GM18870 (cell line): ENCODE results near the gene LIN52.

ENCODE experiments used
- ATAC-seq: cut with Tn5 transposase; IDR thresholded peaks from one replicate; pipeline ENCODE4 v1.9.1; 2021; ENCODE audit warnings: moderate library complexity; ENCODE audit not compliant: unreplicated experiment

Gene LIN52

GRCh38 chr14:74223016-74223415 lies 138.3 kb downstream of the LIN52 start:
- no peak for ATAC-seq

- no peak for ATAC-seq
These were observed 147.0 kb downstream of the LIN52 start for GRCh38 chr14:74231784-74232183.

DNA sequence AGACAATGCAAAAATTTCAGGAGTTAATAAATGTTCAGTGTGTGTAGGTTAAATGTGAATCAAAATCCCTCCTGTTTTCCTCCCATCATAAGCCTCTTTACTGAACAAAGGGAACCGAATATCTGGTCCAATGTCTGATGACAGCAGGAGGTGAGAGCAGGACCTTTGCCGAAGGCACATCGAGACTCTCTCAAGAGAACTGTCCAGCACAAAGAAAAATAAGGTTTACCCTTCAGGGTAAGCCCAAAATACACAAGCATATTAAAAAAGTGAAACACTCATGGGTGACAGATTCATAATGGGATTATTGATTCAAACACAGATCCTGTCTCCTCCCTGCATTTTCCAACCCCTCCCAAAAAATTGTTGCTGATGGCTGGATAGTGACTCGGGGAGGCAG lies 150.3 kb downstream of the LIN52 start:
- no peak for ATAC-seq

DNA sequence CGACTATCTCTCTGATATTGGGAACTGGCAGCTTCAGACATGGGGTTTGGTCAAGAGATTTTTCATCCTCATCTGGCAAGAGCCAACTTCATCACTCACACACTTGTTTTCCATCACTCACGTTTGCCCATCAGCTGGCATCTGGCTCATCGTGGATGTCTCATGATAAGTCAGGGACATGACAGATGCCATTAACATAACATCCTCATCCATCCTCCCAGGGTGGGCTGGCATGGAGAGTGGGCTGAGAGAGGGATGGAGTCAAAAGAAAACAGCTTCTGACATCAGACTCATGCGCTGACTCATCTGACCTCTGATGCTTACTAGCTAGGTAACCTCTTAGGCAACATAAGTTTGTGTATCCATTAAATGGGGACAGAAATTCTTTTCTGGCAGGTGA lies 152.7 kb downstream of the LIN52 start:
- ATAC-seq = no peak

- ATAC-seq = no peak
These were observed 154.5 kb downstream of the LIN52 start, which contains the start of gene VSX2 for GRCh38 chr14:74238974-74239847. VSX2 (plus strand) TSS chr14:74239449; CDS start chr14:74239562, 113 bp downstream.

GRCh38 chr14:74239848-74240793 lies 155.4 kb downstream of the LIN52 start:
- ATAC-seq = no peak

DNA sequence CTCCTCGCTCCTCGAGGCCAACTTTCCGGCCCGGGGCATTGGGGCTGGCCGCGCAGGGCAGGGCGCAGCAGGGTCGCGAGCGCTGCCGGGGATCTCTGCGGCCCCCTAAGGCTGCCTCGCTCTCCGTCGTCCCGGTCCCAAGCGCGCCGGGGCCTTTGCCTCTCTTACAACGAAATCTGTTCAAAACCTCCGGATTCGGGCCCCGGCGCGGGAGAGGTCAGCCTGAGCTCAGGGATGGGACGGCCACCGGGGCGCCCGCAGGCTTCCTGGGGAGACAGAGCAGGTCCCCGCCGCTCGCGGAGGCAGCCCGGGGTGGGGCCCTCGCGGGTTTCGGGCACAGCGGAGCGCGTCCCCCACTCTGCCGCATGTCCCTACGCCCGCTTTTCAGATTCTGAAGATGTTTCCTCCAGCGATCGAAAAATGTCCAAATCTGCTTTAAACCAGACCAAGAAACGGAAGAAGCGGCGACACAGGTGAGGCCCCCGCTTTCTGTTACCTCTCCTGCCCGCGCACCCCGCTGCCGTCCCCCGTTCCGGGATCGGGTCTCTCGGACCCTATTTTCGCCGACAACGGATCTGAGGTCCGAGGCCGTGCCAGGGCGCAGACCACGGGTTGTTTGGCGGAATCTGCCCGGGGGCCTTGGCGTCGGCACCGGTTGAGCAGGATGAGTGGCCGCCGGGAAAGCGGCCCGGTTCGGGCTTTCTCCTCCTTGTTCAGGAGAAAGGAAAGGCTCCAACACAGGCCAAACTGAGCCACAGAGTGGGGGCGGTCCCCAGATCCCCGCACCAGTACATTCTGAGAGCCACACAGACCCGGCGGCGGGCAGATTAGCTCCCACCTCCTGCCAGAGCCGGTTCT lies 156.3 kb downstream of the LIN52 start:
- no peak for ATAC-seq

- ATAC-seq = no peak
These were observed 156.9 kb downstream of the LIN52 start for GRCh38 chr14:74241652-74242017.

- no peak for ATAC-seq
These were observed 157.4 kb downstream of the LIN52 start for GRCh38 chr14:74242021-74242779.

- ATAC-seq = no peak
These were observed 158.0 kb downstream of the LIN52 start for GRCh38 chr14:74242780-74243042.

- ATAC-seq = no peak
These were observed 158.3 kb downstream of the LIN52 start for GRCh38 chr14:74243051-74243450.

DNA sequence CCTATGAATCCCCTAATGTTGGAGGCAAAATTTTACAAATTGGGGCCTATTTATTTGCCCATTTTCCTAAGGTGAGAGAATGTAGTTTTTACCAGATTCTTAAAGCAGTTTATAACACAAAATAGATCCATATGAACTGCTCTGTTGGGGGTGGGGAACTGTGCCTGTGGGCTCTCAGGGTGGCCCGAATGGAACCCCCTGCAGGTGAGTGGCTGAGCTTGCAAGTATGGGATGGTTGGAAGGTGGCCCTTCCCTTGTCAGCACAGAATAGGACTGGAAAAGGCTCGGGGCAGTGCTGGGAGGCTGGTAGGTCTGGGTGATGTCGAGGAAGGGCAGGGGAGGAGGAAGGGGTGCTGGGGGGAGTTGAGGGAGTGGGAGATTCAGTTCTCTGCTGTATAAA lies 159.4 kb downstream of the LIN52 start:
- ATAC-seq = no peak

DNA sequence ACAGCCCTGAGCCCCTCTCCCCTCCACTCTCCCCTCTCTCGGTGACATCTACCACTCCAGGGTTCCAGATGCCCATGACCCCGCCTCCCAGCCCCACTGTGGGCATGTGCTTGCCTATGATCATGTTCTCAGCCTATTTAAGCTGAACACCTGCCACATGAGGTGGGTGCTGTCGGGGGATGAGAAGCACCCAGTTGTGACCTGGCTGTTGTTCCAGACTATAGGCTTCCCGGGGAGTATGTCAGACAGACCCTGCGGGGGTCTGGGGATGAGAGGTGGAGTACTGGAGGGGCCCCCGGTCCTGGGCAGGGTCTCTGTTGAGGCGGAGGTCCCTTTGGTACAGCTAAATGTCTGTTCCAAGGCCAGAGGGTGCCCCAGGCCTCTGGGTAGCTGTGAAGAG lies 160.5 kb downstream of the LIN52 start:
- ATAC-seq = no peak

DNA sequence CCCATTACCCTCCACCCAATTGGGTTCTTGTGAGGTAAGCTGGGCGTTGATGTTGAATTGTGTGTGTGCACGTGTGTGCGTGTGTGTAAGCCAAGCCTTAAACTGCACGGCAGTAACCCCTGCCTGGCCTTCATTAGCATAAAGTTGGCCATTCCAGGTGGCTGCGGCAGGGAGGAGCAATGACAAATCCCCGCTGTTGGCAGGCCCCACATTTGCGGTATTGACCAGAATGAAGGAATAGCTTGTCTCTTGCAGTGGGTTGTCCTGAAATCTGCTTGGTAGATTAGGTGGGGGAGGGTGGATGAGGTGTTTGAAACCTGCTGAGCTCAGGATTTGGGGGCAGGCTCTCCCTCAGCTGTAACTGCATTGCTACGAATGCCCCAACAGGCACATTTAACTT lies 161.8 kb downstream of the LIN52 start:
- ATAC-seq = no peak

DNA sequence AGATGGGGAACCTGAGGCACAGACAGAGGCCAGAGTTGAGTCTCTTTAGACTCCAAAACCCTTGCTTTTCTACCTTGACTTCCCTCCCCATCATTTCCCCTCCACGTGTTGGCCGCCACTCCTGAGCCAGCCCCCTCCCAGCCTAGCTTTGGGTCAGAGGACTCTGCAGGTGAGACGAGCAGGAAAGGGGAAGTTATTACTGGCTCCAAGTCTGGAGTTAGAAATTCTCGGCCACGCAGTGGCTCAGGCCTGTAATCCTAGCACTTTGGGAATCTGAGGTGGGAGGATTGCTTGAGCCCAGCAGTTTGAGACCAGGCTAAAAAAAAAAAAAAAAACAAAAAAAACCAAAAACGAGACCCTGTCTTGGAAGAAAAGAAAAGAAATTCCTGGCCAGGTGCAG lies 163.3 kb downstream of the LIN52 start:
- ATAC-seq = no peak

DNA sequence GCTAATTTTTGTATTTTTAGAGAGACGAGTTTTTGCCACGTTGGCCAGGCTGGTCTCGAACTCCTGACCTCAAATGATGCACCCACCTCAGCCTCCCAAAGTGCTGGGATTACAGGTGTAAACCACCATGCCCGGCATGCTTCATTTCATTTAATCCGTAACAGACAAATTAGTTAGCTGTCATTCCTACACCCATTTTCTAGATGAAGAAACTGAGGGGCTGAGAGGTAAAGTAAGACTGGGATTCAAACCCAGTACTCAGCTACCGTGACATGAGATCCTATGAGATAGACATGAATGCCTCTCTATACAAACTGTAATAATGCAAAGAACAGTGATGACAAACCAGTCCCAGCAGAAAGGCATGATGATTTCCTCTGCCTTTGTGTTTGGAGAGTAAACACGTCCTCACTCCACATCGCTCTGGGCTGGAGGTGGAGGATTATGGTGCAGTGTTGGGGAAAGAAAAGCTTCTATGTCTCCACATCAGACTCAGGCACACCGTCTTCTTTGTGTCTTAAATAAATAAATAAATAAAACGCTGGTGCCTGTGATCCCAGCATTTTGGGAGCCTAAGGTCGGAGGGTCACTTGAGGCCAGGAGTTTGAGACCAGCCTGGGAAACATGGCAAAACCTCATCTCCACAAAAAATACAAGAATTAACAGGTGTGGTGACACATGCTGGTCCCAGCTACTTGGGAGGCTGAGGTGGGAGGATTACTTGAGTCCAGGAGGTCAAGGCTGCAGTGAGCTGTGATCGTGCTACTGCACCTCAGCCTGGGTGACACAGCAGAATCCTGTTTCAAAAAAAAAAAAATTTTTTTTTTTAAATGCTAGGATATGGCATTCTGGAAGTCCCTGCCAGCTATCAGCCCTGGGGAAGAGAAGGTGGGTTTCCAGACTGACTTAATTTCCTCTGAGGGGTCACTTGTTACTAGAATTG lies 164.9 kb downstream of the LIN52 start:
- ATAC-seq = no peak
